Activated T-helper 1 cell treated with anti-CD3 and anti-CD28 coated beads, Interleukin-12 subunit alpha, Interleukin-12 subunit beta, Interleukin-2, Interleukin-4 antibody, amounts not matched to agents 30 ng/mL and 10 ng/mL and 1 ng/mL, durations not matched to agents 14 hours and 24 hours and 36 hours (primary cell): ENCODE measurements around the gene POT1. TPM values are rescaled to one million over a fixed set of nuclear protein-coding genes. Genes with fewer than 3 reads are reported as not detected.

Source experiments
- DNase-seq: peaks from one replicate; pipeline ENCODE4 v3.0.0; 2021; ENCODE audit warnings: low spot score
- H3K27ac Mint-ChIP-seq: one replicate; pipeline ENCODE4 v1.8.0; 2021; ENCODE audit warnings: mild to moderate bottlenecking, mixed read lengths
- H3K27me3 Mint-ChIP-seq: one replicate; pipeline ENCODE4 v1.8.0; 2022; ENCODE audit warnings: mild to moderate bottlenecking, moderate library complexity, mixed read lengths; ENCODE audit not compliant: insufficient read depth
- H3K36me3 Mint-ChIP-seq: one replicate; pipeline ENCODE4 v1.8.0; 2021; ENCODE audit warnings: low read depth, mixed read lengths
- H3K4me1 Mint-ChIP-seq: one replicate; pipeline ENCODE4 v1.8.0; 2021; ENCODE audit warnings: low read depth, mixed read lengths
- H3K4me3 Mint-ChIP-seq: one replicate; pipeline ENCODE4 v1.8.0; 2021; ENCODE audit warnings: mild to moderate bottlenecking, moderate library complexity, mixed read lengths
- H3K9me3 Mint-ChIP-seq: one replicate; pipeline ENCODE4 v1.8.0; 2021; ENCODE audit warnings: mixed read lengths
- intact Hi-C: fragments of 100-400 bp; cut with micrococcal nuclease; formaldehyde crosslinking; loops from one replicate; pipeline ENCODE4 v1.15.1; 2024
- total RNA-seq: library from RNA; stranded (reverse); gene quantifications from 2 replicates; pipeline ENCODE4 v1.2.3, GENCODE V29; 2022

The POT1 gene
- total RNA-seq, 1 donor from 2014 or later = 27.1 TPM

DNA sequence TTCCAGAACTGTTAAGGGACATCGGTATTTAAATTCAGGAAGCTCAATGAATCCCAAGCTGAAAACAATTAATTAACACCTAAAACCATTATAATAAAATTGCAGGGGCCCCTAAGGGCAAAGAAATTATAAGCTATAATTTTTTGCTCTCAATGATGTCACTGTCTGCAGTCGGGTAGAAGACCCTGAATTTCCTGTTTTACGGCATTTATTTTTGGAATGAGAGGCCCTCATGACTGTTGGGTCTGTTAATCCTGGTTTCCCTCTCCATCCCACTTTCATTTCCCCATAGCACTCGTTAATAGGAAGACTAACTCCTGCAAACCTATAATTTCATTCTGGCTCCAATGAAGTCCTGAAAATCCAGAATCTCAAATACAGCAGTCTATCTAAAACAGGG lies 138.2 kb downstream of the POT1 start:
- DNase-seq = no peak
- H3K4me1 Mint-ChIP-seq = no peaks in the 10 kb centered on the region
- H3K27ac Mint-ChIP-seq = no peak overlapping the region
- H3K27me3 Mint-ChIP-seq = peaks cover 3% of the 10 kb centered on the region
- no peak overlapping the region for H3K4me3 Mint-ChIP-seq
- H3K9me3 Mint-ChIP-seq = no peaks in the 10 kb centered on the region
- intact Hi-C loops = no loop called here
- H3K36me3 Mint-ChIP-seq = no peaks in the 10 kb centered on the region

DNA sequence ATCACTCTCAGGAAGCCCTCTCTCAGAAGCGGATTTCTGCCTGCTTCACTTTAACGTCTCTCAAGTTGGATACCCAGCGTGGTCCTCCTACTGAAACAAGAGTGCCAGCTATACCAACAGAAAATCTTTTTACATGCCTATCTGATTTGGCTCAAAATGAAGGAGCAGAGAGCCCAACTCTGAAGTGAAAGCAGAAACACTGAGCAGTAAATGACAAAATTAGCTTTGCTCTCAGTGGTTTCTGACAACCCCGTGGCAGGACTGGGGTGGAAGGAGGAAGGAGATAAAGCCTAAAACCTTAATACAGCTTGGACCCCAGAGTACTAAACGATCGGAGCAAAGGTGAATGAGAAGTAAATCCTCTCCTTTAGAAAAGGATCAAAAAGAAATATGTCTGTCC lies 139.0 kb downstream of the POT1 start:
- no peaks in the 10 kb centered on the region for H3K9me3 Mint-ChIP-seq
- H3K4me3 Mint-ChIP-seq = no peak overlapping the region
- intact Hi-C loops = no loop called here
- peaks cover 6% of the 10 kb centered on the region for H3K27me3 Mint-ChIP-seq
- no peaks in the 10 kb centered on the region for H3K4me1 Mint-ChIP-seq
- no peak overlapping the region for H3K27ac Mint-ChIP-seq
- H3K36me3 Mint-ChIP-seq = no peaks in the 10 kb centered on the region
- DNase-seq = no peak

DNA sequence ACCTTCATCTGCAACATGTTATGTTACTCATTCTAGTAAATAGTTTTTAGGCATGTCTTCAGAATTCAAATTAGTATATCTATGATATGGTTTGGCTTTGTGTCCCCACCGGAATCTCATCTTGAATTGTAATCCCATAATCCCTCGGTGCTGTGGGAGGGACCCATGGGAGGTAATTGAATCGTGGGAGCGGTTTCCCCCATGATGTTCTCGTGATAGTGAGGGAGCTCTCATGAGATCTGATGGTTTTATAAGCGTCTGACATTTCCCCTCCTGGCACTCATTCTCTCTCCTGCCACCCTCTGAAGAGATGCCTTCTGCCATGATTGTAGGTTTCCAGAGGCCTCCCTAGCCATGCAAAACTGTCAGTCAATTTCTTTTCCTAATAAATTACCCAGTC lies 143.6 kb downstream of the POT1 start:
- no peaks in the 10 kb centered on the region for H3K9me3 Mint-ChIP-seq
- H3K27ac Mint-ChIP-seq = no peak overlapping the region
- no peaks in the 10 kb centered on the region for H3K36me3 Mint-ChIP-seq
- intact Hi-C loops = loop anchor here (2.0 kb wide), 1 partner anchor 633 kb away; no protein-coding TSS in a partner anchor
- no peak for DNase-seq
- no peak overlapping the region for H3K4me3 Mint-ChIP-seq
- H3K4me1 Mint-ChIP-seq = no peaks in the 10 kb centered on the region
- H3K27me3 Mint-ChIP-seq = peaks cover 7% of the 10 kb centered on the region

DNA sequence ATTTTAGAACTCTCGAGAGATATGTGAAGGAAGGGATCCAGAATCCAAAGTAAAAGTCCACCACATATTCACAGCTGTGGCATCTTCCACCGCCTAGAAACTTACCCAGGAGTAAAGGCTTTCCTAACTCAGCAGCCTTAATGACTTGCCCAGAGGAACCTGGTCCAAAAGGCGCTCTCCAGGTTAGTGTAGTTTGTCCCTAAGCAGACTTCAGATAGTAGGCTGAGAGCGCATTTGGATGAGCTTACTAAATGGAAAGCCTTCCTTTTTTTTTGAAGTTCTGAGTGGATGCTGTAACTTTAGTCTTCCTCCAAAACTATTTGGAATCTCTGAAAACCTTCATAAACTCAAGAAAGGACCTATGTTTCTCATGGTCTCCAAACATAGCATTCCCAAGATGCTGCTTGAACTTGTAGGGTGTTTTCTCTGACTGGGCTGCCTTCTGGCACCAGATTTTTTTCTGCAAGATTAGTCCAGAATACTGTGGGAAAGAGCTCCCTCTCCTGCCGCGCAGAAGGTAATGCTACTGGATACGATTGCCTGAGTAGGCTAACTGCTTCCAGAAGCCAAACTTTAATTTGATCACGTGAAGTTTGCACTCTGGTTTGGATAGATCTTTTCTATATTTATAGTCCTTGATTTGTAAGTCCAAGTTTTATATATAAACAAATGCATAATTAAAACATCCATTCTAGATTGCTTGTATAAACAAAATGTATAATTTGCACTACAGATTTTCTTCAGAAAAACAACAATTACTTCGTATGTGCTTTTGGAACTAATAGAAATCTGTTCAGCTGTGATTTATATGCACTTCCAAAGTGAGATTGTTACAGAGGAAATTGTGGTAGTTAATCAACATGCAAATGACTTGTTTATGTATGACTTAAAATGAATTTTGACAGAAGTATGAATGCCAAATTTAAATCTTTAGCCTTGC lies 144.5 kb downstream of the POT1 start:
- intact Hi-C loops = loop anchor here (2.0 kb wide), 1 partner anchor 632 kb away; no protein-coding TSS in a partner anchor
- H3K36me3 Mint-ChIP-seq = no peaks in the 10 kb centered on the region
- H3K4me1 Mint-ChIP-seq = no peaks in the 10 kb centered on the region
- no peak for DNase-seq
- H3K27ac Mint-ChIP-seq = no peak overlapping the region
- H3K9me3 Mint-ChIP-seq = no peaks in the 10 kb centered on the region
- H3K4me3 Mint-ChIP-seq = no peak overlapping the region
- peaks cover 7% of the 10 kb centered on the region for H3K27me3 Mint-ChIP-seq

DNA sequence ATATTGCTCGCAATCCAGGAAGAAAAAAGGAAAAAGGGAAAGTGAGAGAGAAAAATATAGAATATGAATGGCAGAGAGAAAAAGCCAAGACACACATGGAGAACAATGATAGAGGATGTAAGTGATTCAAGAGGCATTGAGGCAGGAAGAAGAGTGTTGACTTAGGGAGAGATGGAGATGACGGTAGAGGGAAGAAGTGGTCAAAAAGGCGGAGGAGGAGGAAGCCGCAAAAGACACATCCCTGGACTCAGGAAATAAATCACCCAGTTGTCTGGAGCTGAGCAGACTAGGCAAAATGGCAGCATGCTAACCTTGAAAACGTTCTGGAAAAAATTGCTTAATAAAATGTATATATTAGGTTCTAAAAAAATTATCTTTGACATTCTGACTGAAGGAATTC lies 146.4 kb downstream of the POT1 start:
- intact Hi-C loops = no loop called here
- no peaks in the 10 kb centered on the region for H3K4me1 Mint-ChIP-seq
- no peak for DNase-seq
- H3K9me3 Mint-ChIP-seq = no peaks in the 10 kb centered on the region
- H3K36me3 Mint-ChIP-seq = no peaks in the 10 kb centered on the region
- H3K27ac Mint-ChIP-seq = no peak overlapping the region
- H3K4me3 Mint-ChIP-seq = no peak overlapping the region
- H3K27me3 Mint-ChIP-seq = peaks cover 7% of the 10 kb centered on the region

DNA sequence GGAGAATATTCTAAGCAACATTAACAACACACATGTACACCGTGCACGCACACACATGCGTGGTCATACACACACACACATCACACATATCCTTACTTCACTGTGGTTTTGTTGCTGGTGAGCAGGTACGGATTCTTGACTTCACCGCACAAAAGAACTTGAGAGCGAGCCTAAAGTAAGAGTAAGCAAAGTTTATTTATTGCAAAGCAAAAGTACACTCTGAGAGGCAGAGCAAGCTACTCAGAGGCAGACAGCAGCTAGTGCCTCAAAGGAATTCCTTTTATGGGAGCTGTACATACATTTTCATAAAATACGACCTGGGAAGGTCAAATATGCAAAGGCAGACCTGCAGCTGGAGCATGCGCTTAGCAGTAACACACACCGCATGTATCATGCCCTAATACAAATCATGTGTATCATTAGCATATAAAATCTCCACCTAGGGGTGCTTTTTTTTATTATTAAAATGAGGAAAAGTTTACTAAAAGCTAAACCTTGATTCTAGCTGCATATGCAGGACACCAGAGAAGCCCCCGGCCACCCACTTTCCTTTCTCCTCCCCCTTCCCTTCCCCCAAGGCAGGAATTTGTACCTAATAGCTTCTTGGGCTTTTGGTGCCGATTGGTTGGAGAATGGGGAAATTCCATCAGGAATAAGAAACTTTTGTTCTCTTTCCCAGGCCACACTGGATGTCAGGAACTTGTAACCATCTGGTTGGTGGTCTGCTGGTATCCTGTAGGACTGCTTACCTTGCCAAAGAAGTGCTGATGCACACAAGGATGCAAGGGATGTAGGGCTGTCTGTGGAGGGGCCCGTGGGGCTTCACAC lies 147.5 kb downstream of the POT1 start:
- Mint-ChIP-seq H3K4me1 (no peaks in the 10 kb centered on the region), H3K36me3 (no peaks in the 10 kb centered on the region), H3K27ac (no peak overlapping the region), H3K9me3 (no peaks in the 10 kb centered on the region), H3K4me3 (no peak overlapping the region), H3K27me3 (peaks cover 7% of the 10 kb centered on the region)
- intact Hi-C loops = no loop called here
- no peak for DNase-seq

DNA sequence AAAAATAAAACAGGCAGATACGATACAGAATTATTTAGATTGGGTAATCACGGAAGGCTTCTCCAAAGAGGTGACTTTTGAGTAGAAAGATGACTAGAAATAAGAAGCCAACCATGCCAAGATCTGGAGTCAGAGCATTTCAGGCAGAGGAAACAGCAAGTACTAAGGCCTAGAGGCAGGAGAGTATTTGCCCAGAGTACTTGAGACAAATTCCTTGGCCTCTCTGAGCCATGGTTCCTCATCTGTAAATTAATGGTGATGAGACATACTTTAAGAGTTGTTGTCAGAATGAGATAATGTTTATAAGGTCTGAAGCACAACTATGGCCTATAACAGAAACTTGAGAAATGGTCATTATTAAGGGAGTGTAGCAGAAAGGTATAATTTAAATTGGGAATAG lies 148.2 kb downstream of the POT1 start:
- no peak overlapping the region for H3K27ac Mint-ChIP-seq
- no peak for DNase-seq
- no peaks in the 10 kb centered on the region for H3K36me3 Mint-ChIP-seq
- H3K9me3 Mint-ChIP-seq = no peaks in the 10 kb centered on the region
- no peak overlapping the region for H3K4me3 Mint-ChIP-seq
- H3K27me3 Mint-ChIP-seq = peaks cover 7% of the 10 kb centered on the region
- intact Hi-C loops = no loop called here
- no peaks in the 10 kb centered on the region for H3K4me1 Mint-ChIP-seq

DNA sequence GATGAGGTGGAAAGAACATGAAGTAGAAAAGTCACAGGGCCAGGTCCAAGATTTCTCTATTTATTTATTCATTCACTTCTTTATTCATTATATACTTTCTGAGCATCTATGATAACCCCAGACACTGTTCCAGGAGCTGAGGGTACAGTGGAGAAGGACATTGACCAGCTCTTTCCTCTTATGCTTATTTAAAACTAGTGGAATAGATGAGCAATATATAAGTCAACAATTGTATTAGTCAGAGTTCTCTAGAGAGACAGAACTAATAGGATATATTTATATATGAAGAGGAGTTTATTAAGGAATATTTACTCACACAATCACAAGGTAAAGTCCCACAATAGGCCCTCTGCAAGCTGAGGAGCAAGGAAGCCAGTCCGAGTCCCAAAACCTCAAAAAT lies 149.0 kb downstream of the POT1 start:
- H3K27ac Mint-ChIP-seq = no peak overlapping the region
- intact Hi-C loops = no loop called here
- no peaks in the 10 kb centered on the region for H3K36me3 Mint-ChIP-seq
- H3K27me3 Mint-ChIP-seq = peaks cover 4% of the 10 kb centered on the region
- no peak for DNase-seq
- no peaks in the 10 kb centered on the region for H3K9me3 Mint-ChIP-seq
- no peaks in the 10 kb centered on the region for H3K4me1 Mint-ChIP-seq
- no peak overlapping the region for H3K4me3 Mint-ChIP-seq

DNA sequence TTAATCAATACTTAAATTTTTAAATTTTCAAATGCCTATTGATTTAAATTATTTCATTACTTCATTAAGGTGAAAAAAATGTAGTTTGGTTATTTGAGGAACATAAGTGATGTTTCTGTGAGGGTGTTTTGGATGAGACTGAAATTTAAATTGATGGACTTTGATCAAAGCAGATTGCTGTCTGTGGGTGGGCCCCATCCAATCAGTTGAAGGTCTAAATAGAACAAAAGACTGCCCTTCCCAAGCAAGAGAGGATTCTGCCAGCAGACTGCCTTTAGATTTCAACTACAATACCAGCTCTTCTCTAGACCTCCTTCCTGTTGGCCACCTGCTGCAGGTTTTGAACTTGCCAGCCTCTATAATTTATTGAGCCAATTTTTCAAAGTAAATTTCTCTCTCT lies 149.6 kb downstream of the POT1 start:
- DNase-seq = no peak
- Mint-ChIP-seq H3K4me1 (no peaks in the 10 kb centered on the region), H3K27me3 (peaks cover 4% of the 10 kb centered on the region), H3K9me3 (no peaks in the 10 kb centered on the region), H3K4me3 (no peak overlapping the region), H3K27ac (no peak overlapping the region), H3K36me3 (no peaks in the 10 kb centered on the region)
- intact Hi-C loops = no loop called here

DNA sequence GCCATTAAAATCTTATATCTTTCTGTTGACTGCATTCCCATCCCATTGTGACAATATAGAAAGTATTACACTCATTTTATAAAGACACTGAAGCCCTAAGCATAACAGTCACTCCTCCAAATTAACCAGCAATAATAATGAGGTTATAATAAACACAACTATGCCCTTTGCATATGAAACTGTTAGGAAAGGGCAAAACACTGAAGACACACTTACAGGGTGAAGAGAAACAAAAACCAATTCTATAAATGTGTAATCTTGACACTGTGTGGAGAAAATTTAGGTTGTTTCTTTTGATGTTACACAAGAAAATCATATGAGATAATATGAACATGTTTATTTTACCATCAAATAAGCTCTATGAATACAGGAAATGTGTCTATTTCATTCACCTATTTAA lies 150.0 kb downstream of the POT1 start:
- Mint-ChIP-seq H3K9me3 (no peaks in the 10 kb centered on the region), H3K4me3 (no peak overlapping the region), H3K27ac (no peak overlapping the region), H3K36me3 (no peaks in the 10 kb centered on the region), H3K4me1 (no peaks in the 10 kb centered on the region), H3K27me3 (peaks cover 4% of the 10 kb centered on the region)
- intact Hi-C loops = no loop called here
- no peak for DNase-seq

DNA sequence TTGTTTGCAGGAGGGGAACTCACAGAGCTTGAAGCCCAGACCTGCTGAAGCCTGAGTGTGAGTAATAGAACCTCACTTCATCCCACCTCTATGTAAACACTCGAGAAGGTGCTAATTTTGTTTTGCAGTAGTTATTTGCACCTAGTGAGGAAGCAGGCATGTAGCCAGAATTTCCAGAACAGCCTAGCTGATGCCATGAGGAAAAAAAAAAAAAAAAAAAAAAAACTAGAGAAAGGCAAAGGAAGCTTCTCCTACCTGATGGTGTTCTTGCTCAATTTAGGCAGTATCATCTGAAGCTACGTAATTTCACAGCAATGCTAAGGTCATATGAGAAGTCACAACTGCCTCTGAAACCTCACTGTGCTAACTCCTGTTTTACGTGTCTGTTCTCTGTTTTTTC lies 150.4 kb downstream of the POT1 start:
- Mint-ChIP-seq H3K9me3 (no peaks in the 10 kb centered on the region), H3K27ac (no peak overlapping the region), H3K36me3 (no peaks in the 10 kb centered on the region), H3K4me1 (no peaks in the 10 kb centered on the region), H3K4me3 (no peak overlapping the region), H3K27me3 (peaks cover 4% of the 10 kb centered on the region)
- DNase-seq = no peak
- intact Hi-C loops = no loop called here

DNA sequence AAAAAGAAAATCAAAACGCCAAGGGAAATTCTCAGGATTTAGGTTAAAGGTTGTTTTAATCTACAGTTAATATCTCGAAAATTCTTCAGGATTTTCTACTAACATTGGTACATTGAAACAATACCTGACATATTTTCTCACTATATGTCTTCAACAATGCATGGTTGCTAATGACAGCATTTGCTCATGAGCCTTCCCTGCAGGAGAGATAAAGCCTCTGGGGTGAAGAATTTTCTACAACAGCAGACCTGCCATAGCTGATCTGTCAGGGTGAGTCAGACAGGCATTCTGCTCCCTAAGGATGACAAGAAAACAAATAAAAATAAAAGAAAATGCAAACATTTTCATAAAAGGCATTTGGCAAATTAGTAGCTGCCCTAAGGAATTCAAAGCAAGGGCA lies 152.4 kb downstream of the POT1 start:
- no peaks in the 10 kb centered on the region for H3K9me3 Mint-ChIP-seq
- intact Hi-C loops = no loop called here
- no peak overlapping the region for H3K27ac Mint-ChIP-seq
- H3K27me3 Mint-ChIP-seq = peaks cover 3% of the 10 kb centered on the region
- no peaks in the 10 kb centered on the region for H3K36me3 Mint-ChIP-seq
- H3K4me3 Mint-ChIP-seq = no peak overlapping the region
- no peak for DNase-seq
- no peaks in the 10 kb centered on the region for H3K4me1 Mint-ChIP-seq

DNA sequence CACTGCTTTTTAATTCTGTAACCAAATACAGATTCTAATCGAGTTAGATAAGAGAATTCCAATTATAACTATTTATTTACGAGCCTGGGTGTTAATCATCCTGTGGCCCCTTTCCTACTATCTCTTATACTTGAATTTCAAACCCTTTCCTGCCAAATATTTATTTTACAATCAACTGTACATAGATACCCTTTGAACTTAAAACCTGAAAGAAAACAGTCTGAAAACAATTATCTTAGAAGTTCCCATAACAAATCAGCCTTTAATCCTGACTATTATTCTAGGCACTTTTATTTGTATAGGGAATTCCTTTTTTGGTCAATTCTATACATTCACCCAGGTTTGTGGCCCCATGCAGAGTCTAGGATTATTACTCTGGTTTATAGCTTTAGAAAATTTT lies 153.5 kb downstream of the POT1 start:
- H3K36me3 Mint-ChIP-seq = no peaks in the 10 kb centered on the region
- H3K4me1 Mint-ChIP-seq = no peaks in the 10 kb centered on the region
- intact Hi-C loops = no loop called here
- H3K27ac Mint-ChIP-seq = no peak overlapping the region
- H3K4me3 Mint-ChIP-seq = no peak overlapping the region
- peaks cover 8% of the 10 kb centered on the region for H3K27me3 Mint-ChIP-seq
- DNase-seq = no peak
- H3K9me3 Mint-ChIP-seq = no peaks in the 10 kb centered on the region
